ENCODE measurements around the gene MCHR1. TPM values are rescaled to one million over a fixed set of nuclear protein-coding genes. Genes with fewer than 3 reads are reported as not detected.

The MCHR1 gene
- polyA plus RNA-seq (2012; ENCODE audit: missing spikeins) = not detected

GRCh38 chr22:40679249-40679963, at the start of gene MCHR1:
Gene MCHR1 (plus strand): TSS chr22:40679484. CDS start chr22:40679653, 169 bp downstream.
- TF ChIP-seq POLR2AphosphoS5 (IDR thresholded peaks at IDR 0.05; ENCODE audit: low read depth, low read length) (no peak), TAF1 (IDR thresholded peaks at IDR 0.05; ENCODE audit: borderline replicate concordance, low read depth, low read length) (no peak), POLR2A (IDR thresholded peaks at IDR 0.05; ENCODE audit: low read depth, low read length) (no peak)
- no peak for FAIRE-seq
- no peak for DNase-seq (ENCODE audit: insufficient read length)

- FAIRE-seq = no peak
- no peak for TF ChIP-seq TAF1 (IDR thresholded peaks at IDR 0.05; ENCODE audit: borderline replicate concordance, low read depth, low read length)
- no peak for TF ChIP-seq POLR2AphosphoS5 (IDR thresholded peaks at IDR 0.05; ENCODE audit: low read depth, low read length)
- TF ChIP-seq POLR2A (IDR thresholded peaks at IDR 0.05; ENCODE audit: low read depth, low read length) = no peak
- no peak for DNase-seq (ENCODE audit: insufficient read length)
Measured at GRCh38 chr22:40631925-40632324, 47.4 kb upstream of the MCHR1 start.

- FAIRE-seq = no peak
- no peak for TF ChIP-seq POLR2A (IDR thresholded peaks at IDR 0.05; ENCODE audit: low read depth, low read length)
- TF ChIP-seq TAF1 (IDR thresholded peaks at IDR 0.05; ENCODE audit: borderline replicate concordance, low read depth, low read length) = no peak
- TF ChIP-seq POLR2AphosphoS5 (IDR thresholded peaks at IDR 0.05; ENCODE audit: low read depth, low read length) = no peak
- no peak for DNase-seq (ENCODE audit: insufficient read length)
Measured at GRCh38 chr22:40633036-40633435, 46.2 kb upstream of the MCHR1 start.

DNA sequence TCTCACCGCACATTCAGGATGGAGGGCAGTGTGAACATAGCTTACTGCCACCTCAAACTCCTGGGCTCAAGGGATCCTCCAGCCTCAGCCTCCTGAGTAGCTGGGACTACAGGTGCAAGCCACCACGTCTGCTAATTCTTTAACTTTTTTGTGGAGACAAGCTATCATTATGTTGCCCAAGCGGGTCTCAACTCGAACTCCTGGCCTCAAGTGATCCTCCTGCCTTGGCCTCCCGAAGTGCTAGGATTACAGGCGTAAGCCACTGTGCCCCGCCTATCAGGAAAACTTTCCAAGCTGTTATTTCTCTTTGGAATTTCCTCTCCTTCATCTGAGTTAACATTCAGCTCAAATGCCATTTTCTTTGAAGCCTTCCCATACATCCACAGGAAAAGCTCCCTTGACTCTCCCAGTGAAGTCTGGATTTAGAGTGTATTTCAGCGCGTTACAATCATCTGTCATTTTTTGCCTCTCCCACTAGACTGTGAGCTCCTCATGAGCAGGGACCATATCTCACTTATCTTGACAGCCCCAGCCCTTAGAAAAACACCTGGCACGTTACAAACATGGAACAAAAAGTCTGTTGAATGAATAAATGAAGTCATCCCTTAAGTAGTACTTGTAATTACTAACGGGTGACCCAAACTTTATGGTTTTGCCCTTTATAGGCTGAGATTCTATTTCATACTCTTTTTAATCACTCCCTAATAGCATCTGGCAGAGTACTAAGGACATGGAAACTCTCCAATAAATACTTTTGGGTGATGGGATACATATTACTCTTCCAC, 45.0 kb upstream of the MCHR1 start:
- no peak for TF ChIP-seq POLR2A (IDR thresholded peaks at IDR 0.05; ENCODE audit: low read depth, low read length)
- no peak for TF ChIP-seq TAF1 (IDR thresholded peaks at IDR 0.05; ENCODE audit: borderline replicate concordance, low read depth, low read length)
- no peak for TF ChIP-seq POLR2AphosphoS5 (IDR thresholded peaks at IDR 0.05; ENCODE audit: low read depth, low read length)
- FAIRE-seq = no peak
- DNase-seq (ENCODE audit: insufficient read length) = no peak

DNA sequence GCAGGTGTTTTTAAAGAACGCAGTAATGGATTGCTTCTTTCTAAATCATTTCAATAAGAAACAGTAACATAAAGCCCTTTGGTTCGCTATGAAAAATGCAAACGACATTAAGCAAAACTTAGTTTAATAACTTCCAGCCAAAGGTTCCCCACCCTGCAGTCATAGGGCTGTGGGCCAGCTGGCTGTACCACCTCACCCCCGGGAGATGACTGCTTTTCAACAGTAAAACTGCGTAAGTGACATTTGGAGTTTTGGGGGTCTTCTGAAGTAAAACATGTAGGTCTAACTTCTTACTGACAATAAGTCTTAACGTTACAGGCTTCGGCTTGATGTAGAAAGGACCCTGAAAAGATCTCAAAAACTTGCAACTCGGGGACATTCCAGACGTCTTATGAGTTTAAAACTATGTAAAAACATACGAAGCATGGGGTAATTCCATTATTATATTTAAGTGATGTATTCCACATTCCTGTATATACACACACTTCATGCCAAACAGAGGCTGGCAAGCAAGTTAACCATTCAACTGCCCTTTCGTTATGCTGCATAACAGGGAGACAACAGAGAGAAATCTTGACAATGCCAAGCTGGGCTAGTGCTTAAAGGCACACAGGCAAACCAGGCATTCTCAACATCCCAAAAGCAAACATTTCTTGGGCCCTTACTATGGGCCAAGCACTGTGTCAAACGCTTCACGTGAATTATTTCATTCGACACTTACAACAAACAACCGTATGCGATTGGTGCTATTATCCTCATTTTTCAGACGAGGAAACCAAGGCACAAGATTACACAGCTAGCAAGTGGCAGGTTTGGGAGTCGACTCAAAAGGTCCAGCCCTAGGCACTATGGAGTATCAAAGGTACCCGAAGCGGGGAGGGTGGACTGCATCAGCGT, 44.0 kb upstream of the MCHR1 start:
- FAIRE-seq (peak; percentile 50), DNase-seq (ENCODE audit: insufficient read length) (no peak)
- TF ChIP-seq POLR2AphosphoS5 (IDR thresholded peaks at IDR 0.05; ENCODE audit: low read depth, low read length) (no peak), TAF1 (IDR thresholded peaks at IDR 0.05; ENCODE audit: borderline replicate concordance, low read depth, low read length) (no peak), POLR2A (IDR thresholded peaks at IDR 0.05; ENCODE audit: low read depth, low read length) (no peak)

DNA sequence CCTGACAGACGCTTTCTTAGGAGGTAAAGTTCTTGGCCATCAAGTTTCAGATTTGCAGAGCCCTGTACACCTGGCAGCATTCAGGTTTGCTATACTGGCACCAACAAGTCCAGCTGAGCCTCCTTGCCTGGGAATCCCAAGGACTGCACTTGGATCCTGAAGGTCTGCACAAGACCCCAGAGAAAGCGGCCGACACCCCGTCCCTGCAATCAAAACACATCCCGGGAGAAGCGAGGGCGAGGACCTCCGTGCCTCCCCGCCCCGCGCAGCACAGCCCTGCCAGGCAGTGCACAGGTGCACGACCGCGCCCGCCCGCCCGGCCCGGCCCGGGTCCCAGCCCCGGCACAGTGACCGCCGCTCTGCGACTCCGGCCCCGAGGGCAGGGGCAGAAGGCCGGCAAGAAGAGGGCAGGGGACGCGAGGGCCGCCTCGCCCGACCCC, 43.3 kb upstream of the MCHR1 start:
- TF ChIP-seq TAF1 (IDR thresholded peaks at IDR 0.05; ENCODE audit: borderline replicate concordance, low read depth, low read length) (no peak), POLR2AphosphoS5 (IDR thresholded peaks at IDR 0.05; ENCODE audit: low read depth, low read length) (no peak), POLR2A (IDR thresholded peaks at IDR 0.05; ENCODE audit: low read depth, low read length) (no peak)
- DNase-seq (ENCODE audit: insufficient read length) (no peak), FAIRE-seq (no peak)

DNA sequence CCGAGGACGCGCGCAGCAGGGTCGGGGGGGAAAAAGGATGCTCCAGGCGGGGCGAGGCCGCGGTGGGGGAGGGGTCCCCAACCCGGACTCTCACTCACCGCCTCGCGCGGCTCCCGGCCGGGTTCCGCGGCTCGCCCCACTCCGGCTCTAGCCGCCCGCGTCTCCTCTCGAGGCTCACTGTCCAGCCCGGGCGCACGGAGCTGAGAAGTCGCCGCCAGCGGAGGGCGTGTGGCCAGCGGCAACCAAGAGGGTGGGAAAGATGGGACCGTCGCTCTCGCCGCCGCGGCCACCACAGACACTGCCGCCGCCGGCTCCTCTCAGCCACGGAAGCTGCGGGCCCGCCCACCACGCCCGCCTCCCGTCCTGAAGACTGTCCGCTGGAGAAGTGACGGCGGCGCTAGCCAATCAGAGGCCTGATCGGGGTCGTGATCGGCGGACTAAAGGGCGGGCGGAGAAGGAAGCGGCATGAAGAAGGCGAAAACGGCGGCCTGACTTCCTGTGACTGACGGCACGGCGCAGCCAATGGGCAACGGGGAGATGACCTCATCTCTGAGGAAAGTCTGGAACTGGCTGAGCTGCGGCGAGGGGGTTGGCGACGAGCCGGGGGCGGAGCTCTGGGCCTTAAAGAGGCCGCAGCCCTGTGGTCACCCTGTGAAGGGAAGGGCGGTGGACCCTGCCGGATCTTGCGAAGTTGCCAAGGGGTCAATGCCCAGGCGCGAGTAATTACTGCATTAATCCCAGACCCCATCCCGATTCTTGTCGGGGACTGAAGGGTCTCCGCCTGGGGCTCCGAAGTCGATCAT, 42.7 kb upstream of the MCHR1 start, which contains the start of gene MRTFA:
MRTFA (minus strand) TSS at position 340 of the 803 bp plus-strand sequence.
- DNase-seq (ENCODE audit: insufficient read length) (peak; percentile 87), FAIRE-seq (peak; percentile 100)
- TF ChIP-seq TAF1 (IDR thresholded peaks at IDR 0.05; ENCODE audit: borderline replicate concordance, low read depth, low read length) (peak; percentile 85; the same call in 1 of the 2 replicates), POLR2A (IDR thresholded peaks at IDR 0.05; ENCODE audit: low read depth, low read length) (peak; percentile 93), POLR2AphosphoS5 (IDR thresholded peaks at IDR 0.05; ENCODE audit: low read depth, low read length) (peak; percentile 85)

- TF ChIP-seq POLR2AphosphoS5 (IDR thresholded peaks at IDR 0.05; ENCODE audit: low read depth, low read length) (no peak), TAF1 (IDR thresholded peaks at IDR 0.05; ENCODE audit: borderline replicate concordance, low read depth, low read length) (no peak), POLR2A (IDR thresholded peaks at IDR 0.05; ENCODE audit: low read depth, low read length) (no peak)
- peak; percentile 40 for FAIRE-seq
Measured at GRCh38 chr22:40637183-40638150, 41.8 kb upstream of the MCHR1 start.

GRCh38 chr22:40638261-40638660, 41.0 kb upstream of the MCHR1 start:
- DNase-seq (ENCODE audit: insufficient read length) = no peak
- no peak for FAIRE-seq

More at GRCh38 chr22:40637183-40638150, 41.8 kb upstream of the MCHR1 start:
- DNase-seq (ENCODE audit: insufficient read length) = no peak

More at GRCh38 chr22:40638261-40638660, 41.0 kb upstream of the MCHR1 start:
- TF ChIP-seq POLR2AphosphoS5 (IDR thresholded peaks at IDR 0.05; ENCODE audit: low read depth, low read length) (no peak), TAF1 (IDR thresholded peaks at IDR 0.05; ENCODE audit: borderline replicate concordance, low read depth, low read length) (no peak), POLR2A (IDR thresholded peaks at IDR 0.05; ENCODE audit: low read depth, low read length) (no peak)

Measured in GM12892 (cell line).